Stimulated activated CD4-positive, alpha-beta T cell treated with anti-CD3 and anti-CD28 coated beads, TNF-alpha, amount 100 ng/mL, for 48 hours (primary cell): ENCODE results near the gene CDK11B.

Experiments used
- DNase-seq, 3 donors: peaks; one replicate each; pipeline ENCODE4 v3.0.0-alpha.2; 2020; ENCODE audit warnings: low read depth in 3 of 3

The CDK11B gene

GRCh38 chr1:1627829-1628753, 30.7 kb downstream of the CDK11B start:
- no peak for DNase-seq

- no peak for DNase-seq
These were observed 31.5 kb downstream of the CDK11B start for GRCh38 chr1:1627261-1627828.

- DNase-seq: no peak
These were observed 32.3 kb downstream of the CDK11B start for GRCh38 chr1:1626207-1627141.

GRCh38 chr1:1625824-1626206, 33.0 kb downstream of the CDK11B start:
- DNase-seq: no peak

- no peak for DNase-seq
These were observed 33.4 kb downstream of the CDK11B start for GRCh38 chr1:1625404-1625775.

- DNase-seq: no peak
These were observed 34.1 kb downstream of the CDK11B start for GRCh38 chr1:1624443-1625403.

GRCh38 chr1:1623631-1624442, 35.0 kb downstream of the CDK11B start:
- DNase-seq: no peak

GRCh38 chr1:1623181-1623630, 35.6 kb downstream of the CDK11B start:
- no peak for DNase-seq

GRCh38 chr1:1622788-1623094, 36.1 kb downstream of the CDK11B start:
- DNase-seq: no peak

GRCh38 chr1:1622010-1622787, 36.6 kb downstream of the CDK11B start:
- DNase-seq: no peak

GRCh38 chr1:1621173-1622009, 37.4 kb downstream of the CDK11B start:
- no peak for DNase-seq

- DNase-seq: no peak
These were observed 38.2 kb downstream of the CDK11B start for GRCh38 chr1:1620433-1621139.

- DNase-seq: no peak
These were observed 38.9 kb downstream of the CDK11B start for GRCh38 chr1:1619917-1620361.

GRCh38 chr1:1618396-1619068, 40.3 kb downstream of the CDK11B start:
- DNase-seq: no peak

- no peak for DNase-seq
These were observed 40.9 kb downstream of the CDK11B start for GRCh38 chr1:1617925-1618324.

- DNase-seq: no peak
These were observed 41.3 kb downstream of the CDK11B start for GRCh38 chr1:1617516-1617915.

- no peak for DNase-seq
These were observed 42.0 kb downstream of the CDK11B start for GRCh38 chr1:1616838-1617237.
